IPS DF 4.7 (cell line): ENCODE results near the gene ZNF606.

Experiments used
- DNase-seq: peaks from one replicate; pipeline ENCODE4 v3.0.0-alpha.2; 2013; ENCODE audit warnings: low spot score; ENCODE audit errors: extremely low read depth

Gene ZNF606

DNA sequence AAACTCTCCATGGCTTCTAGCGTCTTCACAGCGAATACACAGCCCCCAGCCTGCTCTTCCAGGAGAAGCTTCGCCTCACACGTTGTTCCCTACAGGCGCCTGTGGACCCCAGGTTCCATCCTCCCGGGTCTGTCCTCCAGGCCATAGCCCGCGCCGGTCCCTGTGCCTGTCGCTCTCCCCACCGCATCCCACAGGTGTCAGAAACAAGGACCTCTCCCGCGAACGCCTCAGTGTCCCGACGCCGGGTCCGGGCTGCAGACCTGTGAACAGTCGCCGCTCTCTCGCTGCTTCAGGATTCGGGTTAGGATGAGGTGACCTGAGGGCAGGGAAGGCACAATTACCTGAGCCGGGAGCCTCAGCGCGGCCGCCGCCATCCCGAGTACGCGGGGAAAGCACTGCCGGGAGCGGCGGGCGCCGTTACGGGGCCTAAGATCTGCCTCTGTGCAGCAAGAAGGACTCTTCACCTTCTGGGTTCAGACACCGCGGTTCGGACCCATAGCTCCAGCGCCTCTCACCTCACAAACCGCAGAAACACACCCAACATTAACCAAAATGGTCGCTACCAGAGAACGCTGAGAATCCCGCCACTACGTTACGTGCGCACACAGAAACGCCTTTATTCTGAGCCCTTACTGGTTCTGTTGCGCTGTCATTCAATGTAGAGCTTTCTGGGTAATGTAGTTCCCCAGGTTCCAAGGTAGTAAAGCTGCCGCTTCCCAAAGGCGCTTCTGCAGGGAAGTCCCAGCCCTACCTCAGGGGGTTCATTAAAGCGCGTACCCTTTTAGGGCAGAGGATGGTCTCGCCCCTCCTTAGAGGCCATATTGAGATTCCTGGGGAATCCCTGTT, 67.6 kb downstream of the ZNF606 start, which contains the start of gene ZNF418:
ZNF418 (minus strand) TSS at position 583 of the 846 bp plus-strand sequence. CDS start 1,580 bp downstream, outside the sequence.
- DNase-seq: no peak

DNA sequence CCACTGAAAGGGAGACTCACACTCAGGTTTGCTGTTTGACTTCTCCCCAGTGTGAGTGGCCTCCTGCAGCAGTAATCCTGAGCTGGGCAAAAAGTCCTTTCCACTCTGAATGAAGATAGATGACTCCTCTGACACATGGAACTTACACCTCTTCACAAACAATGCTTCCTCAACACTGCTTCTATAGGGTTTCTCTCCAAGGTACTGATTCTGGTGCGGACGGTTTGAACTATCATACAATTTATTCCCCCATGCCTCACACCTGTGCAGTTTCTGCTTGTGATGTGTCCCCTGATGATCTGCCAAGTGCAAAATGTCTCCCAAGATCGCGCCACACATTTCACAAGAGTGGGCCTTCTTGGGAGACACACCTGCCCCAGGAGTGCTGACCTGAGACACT, 75.0 kb downstream of the ZNF606 start:
- DNase-seq: no peak
